A549 (cell line): Measurements from ENCODE around the gene CLDN14. TPM values are rescaled to one million over a fixed set of nuclear protein-coding genes. Genes with fewer than 3 reads are reported as not detected.
A peak's percentile ranks its signal among the peaks of the same experiment; 100 is the strongest.

Experiments
- ATAC-seq, 2 experiments: fragments of 200-7000 bp in 1 of 2; fragments of >200 bp in 1 of 2; cut with Nextera tagmentation in 1 of 2; cut with Tn5 transposase in 1 of 2; 3 replicates each; pipeline versions ENCODE4 v1.8.0 to v1.9.1; 2018 to 2020; ENCODE audit warnings: mild to moderate bottlenecking in 1 of 2, moderate library complexity in 1 of 2
- CTCF ChIA-PET: fragments of 300-600 bp; sonication (Branson Sonifier 250); formaldehyde crosslinking; extraction: SDS; loops from one replicate; lab custom pipeline; 2021; ENCODE audit warnings: antibody characterized with exemption, inconsistent platforms; lab: Yijun Ruan, JAX
- POLR2A ChIA-PET: fragments of 350-600 bp; formaldehyde crosslinking; extraction: SDS; loops from one replicate; lab custom pipeline; 2021; ENCODE audit warnings: antibody characterized with exemption, inconsistent platforms; lab: Yijun Ruan, JAX
- DNase-seq, 2 experiments: peaks; one replicate each; pipeline versions ENCODE4 v3.0.0 to v3.0.0-alpha.2; 2011 to 2016; ENCODE audit warnings: low read depth in 1 of 2, low spot score in 1 of 2
- FAIRE-seq: peaks from 2 replicates; lab custom pipeline; 2011; peaks lifted over from hg19 to GRCh38; lab: Jason Lieb, UNC
- H3K27ac ChIP-seq, 2 experiments: fragments of >200 bp; sonication (Bioruptor Twin); formaldehyde crosslinking; 3 replicates each; pipeline ENCODE4 v1.5.1; 2016 to 2017
- H3K4me1 ChIP-seq: fragments of >200 bp; sonication (Bioruptor Twin); formaldehyde crosslinking; 3 replicates; pipeline ENCODE4 v1.6.1; 2016
- H3K4me2 ChIP-seq: fragments of >200 bp; sonication (Bioruptor Twin); formaldehyde crosslinking; 3 replicates; pipeline ENCODE4 v1.6.1; 2016
- H3K4me3 ChIP-seq: fragments of >200 bp; sonication (Bioruptor Twin); formaldehyde crosslinking; 3 replicates; pipeline ENCODE4 v1.5.1; 2016
- H3K9me3 ChIP-seq: fragments of >200 bp; sonication (Bioruptor Twin); formaldehyde crosslinking; 3 replicates; pipeline ENCODE4 v1.6.1; 2016
- BHLHE40 ChIP-seq: IDR thresholded peaks from 2 replicates; pipeline ENCODE4 v1.6.1; 2012; ENCODE audit warnings: low read depth, low read length, inconsistent platforms
- CBX2 ChIP-seq: fragments of 200-600 bp; sonication (generic); IDR thresholded peaks from 2 replicates; pipeline ENCODE4 v1.6.1; 2016; ENCODE audit warnings: low read depth, mild to moderate bottlenecking, borderline replicate concordance
- CHD2 ChIP-seq: fragments of 150-350 bp; IDR thresholded peaks from 2 replicates; pipeline ENCODE4 v1.6.1; 2014; ENCODE audit warnings: low read length; ENCODE audit not compliant: partially characterized antibody
- EHF ChIP-seq: fragments of 250-450 bp; sonication (Bioruptor Pico); IDR thresholded peaks from 2 replicates; pipeline ENCODE4 v1.5.0; 2020; ENCODE audit warnings: mild to moderate bottlenecking
- GATA3 ChIP-seq: IDR thresholded peaks from 2 replicates; pipeline ENCODE4 v1.6.1; 2012; ENCODE audit warnings: borderline replicate concordance
- HOXB13 ChIP-seq: fragments of 250-450 bp; sonication (Bioruptor Pico); IDR thresholded peaks from 2 replicates; pipeline ENCODE4 v1.5.0; 2020; ENCODE audit warnings: low read depth, mild to moderate bottlenecking, moderate library complexity
- JUN ChIP-seq, 2 experiments: fragments of >200 bp; sonication (Bioruptor Twin); formaldehyde crosslinking; IDR thresholded peaks; 2 replicates in 1 of 2; 3 replicates in 1 of 2; pipeline ENCODE4 v1.6.1; 2016 to 2017
- JUNB ChIP-seq: fragments of >200 bp; sonication (Bioruptor Twin); formaldehyde crosslinking; IDR thresholded peaks from 2 replicates; pipeline ENCODE4 v1.6.1; 2016
- KDM1A ChIP-seq: fragments of 200-600 bp; sonication (generic); IDR thresholded peaks from 2 replicates; pipeline ENCODE4 v1.6.1; 2016; ENCODE audit warnings: low read depth, mild to moderate bottlenecking
- MAZ ChIP-seq: fragments of 150-350 bp; IDR thresholded peaks from 2 replicates; pipeline ENCODE4 v1.6.1; 2014; ENCODE audit warnings: antibody characterized with exemption, low read depth, low read length, borderline replicate concordance
- POLR2AphosphoS2 ChIP-seq: conservative IDR thresholded peaks from 2 replicates; pipeline ENCODE4 v1.6.1; 2012; ENCODE audit warnings: low read length, improper control_type of control experiment, inconsistent platforms
- RAD21 ChIP-seq, 2 experiments: fragments of >200 bp in 1 of 2; sonication (Bioruptor Twin) in 1 of 2; formaldehyde crosslinking in 1 of 2; IDR thresholded peaks in 1 of 2; conservative IDR thresholded peaks in 1 of 2; 2 replicates in 1 of 2; 3 replicates in 1 of 2; pipeline ENCODE4 v1.6.1; 2012 to 2018; ENCODE audit warnings: inconsistent platforms in 1 of 2
- RARB ChIP-seq: fragments of 250-450 bp; sonication (Bioruptor Pico); IDR thresholded peaks from 2 replicates; pipeline ENCODE4 v1.8.0; 2021; ENCODE audit warnings: mild to moderate bottlenecking, moderate library complexity
- RNF2 ChIP-seq: fragments of 200-600 bp; sonication (generic); IDR thresholded peaks from 2 replicates; pipeline ENCODE4 v1.6.1; 2016; ENCODE audit warnings: low read depth, mild to moderate bottlenecking, antibody characterized with exemption, moderate library complexity, borderline replicate concordance
- SMC3 ChIP-seq: fragments of >200 bp; sonication (Bioruptor Twin); formaldehyde crosslinking; IDR thresholded peaks from 3 replicates; pipeline ENCODE4 v1.6.1; 2018; ENCODE audit warnings: inconsistent platforms
- WGBS: methylation state at CpG from one replicate; pipeline ENCODE4 v1.1.6; 2017; ENCODE audit errors: missing lambda C conversion rate; 5-methylcytosine and 5-hydroxymethylcytosine counted together
- polyA plus RNA-seq, 4 experiments: library from polyadenylated mRNA; depleted of rRNA in 3 of 4; stranded (reverse); fragments of >200 nt; fragmentation: RNase III in 1 of 4; extraction: RNeasy Plus Mini Kit Qiagen cat#74134 plus additional on column Dnase treatment in 1 of 4; gene quantifications; 2 replicates in 3 of 4; 3 replicates in 1 of 4; pipeline ENCODE4 v1.2.3, GENCODE V29; 2011 to 2017
- TF ChIP-seq, protein P1 (sequence below): fragments of >200 bp; sonication (Bioruptor Twin); formaldehyde crosslinking; IDR thresholded peaks from 3 replicates; pipeline ENCODE4 v1.6.1; 2016
- TF ChIP-seq, protein P2 (sequence below): IDR thresholded peaks from 2 replicates; pipeline ENCODE4 v1.6.1; 2012
- TF ChIP-seq, protein P3 (sequence below): IDR thresholded peaks from 2 replicates; pipeline ENCODE4 v1.6.1; 2012; ENCODE audit warnings: low read depth, borderline replicate concordance
- TF ChIP-seq, protein P4 (sequence below): fragments of 250-450 bp; sonication (Bioruptor Pico); IDR thresholded peaks from 2 replicates; pipeline ENCODE4 v1.5.0; 2020; ENCODE audit warnings: low read depth, mild to moderate bottlenecking, moderate library complexity

The CLDN14 gene
- polyA plus RNA-seq, 2 of the 4 experiments (the other 2 are of a cell fraction): not detected

DNA sequence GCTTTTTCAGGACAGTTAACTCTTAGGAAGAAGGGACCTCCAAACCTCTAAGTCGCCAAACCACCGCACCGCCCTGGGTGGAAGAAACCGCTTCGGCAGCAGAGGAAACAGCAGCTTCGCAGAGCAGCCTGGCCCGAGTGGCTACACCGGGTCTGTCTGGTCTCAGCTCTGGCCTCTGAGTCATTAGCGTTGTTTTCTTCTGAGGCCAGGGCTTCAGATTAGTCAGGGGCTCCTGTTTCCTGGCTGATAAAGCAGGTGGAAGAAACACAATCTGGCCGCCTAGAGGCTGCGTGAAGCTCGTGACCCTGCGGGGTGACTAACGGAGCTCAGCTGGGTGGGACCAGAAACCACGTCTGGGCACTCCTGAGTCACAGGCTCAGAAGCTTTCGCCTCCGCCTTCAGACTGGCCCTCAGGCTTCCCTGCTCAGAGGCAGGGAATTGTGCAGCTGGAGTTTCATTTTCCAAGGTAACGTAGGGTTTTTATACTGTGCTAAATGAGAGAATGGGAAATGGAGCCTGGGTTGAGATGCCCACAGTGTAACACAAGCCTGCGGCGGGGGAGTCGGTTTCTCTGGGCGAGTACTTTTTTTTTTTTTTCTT is 49.9 kb downstream of the CLDN14 start (continued):
- TF ChIP-seq GATA3 (peak; percentile 58; the same call in 1 of the 2 replicates), RAD21 (conservative IDR thresholded peaks at IDR 0.05 in 1 of 2, IDR thresholded peaks at IDR 0.05 in 1 of 2) (peak; percentile 7 to 22; a peak in 1 of 5 replicates), BHLHE40 (no peak)
- TF ChIP-seq, protein P1, sequence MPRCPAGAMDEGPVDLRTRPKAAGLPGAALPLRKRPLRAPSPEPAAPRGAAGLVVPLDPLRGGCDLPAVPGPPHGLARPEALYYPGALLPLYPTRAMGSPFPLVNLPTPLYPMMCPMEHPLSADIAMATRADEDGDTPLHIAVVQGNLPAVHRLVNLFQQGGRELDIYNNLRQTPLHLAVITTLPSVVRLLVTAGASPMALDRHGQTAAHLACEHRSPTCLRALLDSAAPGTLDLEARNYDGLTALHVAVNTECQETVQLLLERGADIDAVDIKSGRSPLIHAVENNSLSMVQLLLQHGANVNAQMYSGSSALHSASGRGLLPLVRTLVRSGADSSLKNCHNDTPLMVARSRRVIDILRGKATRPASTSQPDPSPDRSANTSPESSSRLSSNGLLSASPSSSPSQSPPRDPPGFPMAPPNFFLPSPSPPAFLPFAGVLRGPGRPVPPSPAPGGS: peak; percentile 64; the same call in 1 of the 3 replicates
- TF ChIP-seq, protein P2, sequence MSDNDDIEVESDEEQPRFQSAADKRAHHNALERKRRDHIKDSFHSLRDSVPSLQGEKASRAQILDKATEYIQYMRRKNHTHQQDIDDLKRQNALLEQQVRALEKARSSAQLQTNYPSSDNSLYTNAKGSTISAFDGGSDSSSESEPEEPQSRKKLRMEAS: peak; percentile 54

DNA sequence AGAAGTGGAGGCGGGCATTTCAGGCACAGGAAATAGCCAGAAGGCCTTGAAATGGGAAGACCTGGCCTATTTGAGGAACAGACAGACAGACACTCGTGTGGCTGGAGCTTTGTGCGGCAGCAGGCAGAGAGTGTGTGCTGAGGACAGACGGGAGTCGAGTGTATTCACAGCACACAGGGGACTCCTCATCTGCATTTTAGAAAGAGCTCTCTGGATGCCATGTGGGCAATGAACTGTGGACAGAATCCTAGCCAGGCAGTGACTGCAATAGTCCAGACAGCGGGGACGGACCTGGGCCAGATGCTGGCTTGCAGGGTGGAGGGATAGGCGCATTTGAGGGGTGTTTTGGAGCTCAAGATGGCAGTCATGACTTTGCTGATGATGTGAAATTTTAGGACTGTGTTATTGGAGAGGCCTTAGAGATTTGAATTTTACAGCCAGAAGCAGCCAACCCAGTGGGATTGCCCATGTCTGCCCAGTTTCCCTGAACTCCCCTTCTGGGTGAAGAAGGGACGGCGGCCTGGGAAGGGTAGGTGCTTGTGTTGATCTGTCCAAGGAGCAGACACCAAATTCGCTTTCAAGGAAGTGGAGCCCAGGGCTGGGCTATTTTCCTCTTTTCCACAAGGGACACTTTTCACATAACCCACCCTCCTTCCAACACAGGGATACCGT is 51.0 kb downstream of the CLDN14 start:
- FAIRE-seq (no peak), ATAC-seq (peak in 1 of 2 experiments; percentile 10; a peak in 3 of 6 replicates), DNase-seq (no peak)
- POLR2A ChIA-PET: interaction anchor here (0.6 to 3.8 kb wide), 9 partner anchors 9 to 489 kb away, joined by 3 to 64 read pairs (median 6); partner anchors contain the start of genes CLDN14 and MORC3
- Histone ChIP-seq H3K4me2 (peak overlapping the region; percentile 95), H3K4me1 (peaks cover 38% of the 10 kb centered on the region), H3K27ac (peak overlapping the region; percentile 93 to 95), H3K9me3 (no peaks in the 10 kb centered on the region), H3K4me3 (peak overlapping the region; percentile 50)
- CTCF ChIA-PET: interaction anchor here (0.7 to 1.8 kb wide), 6 partner anchors 9 to 499 kb away, joined by 3 to 16 read pairs (median 3); no protein-coding TSS in a partner anchor
- WGBS: 83% methylated on average over 12 of the region's 12 CpGs
- TF ChIP-seq KDM1A (no peak), RARB (CRISPR knock-in tag) (no peak), EHF (CRISPR knock-in tag) (no peak), POLR2AphosphoS2 (no peak), HOXB13 (no peak), RNF2 (no peak)
- TF ChIP-seq, protein P3, sequence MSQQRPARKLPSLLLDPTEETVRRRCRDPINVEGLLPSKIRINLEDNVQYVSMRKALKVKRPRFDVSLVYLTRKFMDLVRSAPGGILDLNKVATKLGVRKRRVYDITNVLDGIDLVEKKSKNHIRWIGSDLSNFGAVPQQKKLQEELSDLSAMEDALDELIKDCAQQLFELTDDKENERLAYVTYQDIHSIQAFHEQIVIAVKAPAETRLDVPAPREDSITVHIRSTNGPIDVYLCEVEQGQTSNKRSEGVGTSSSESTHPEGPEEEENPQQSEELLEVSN: no peak

DNA sequence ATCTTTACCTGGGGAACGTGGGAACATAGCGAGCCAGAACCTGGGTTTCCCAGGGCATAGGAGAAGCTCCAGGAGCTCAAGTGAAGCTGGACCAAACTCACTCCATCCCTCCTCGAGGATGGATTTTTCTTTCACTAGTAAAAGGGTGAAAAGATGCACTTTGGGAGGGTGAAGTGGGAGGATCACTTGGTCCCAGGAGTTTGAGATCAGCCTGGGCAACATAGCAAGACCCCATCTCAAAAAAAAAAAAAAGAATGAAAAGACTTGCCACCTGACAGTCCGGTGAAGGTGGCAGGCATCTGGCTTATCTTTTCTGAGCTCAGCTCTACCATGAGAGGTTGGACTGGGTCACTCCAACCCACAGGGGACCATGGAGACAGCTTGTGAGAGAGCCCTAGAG is 52.4 kb downstream of the CLDN14 start:
- ChIA-PET POLR2A (interaction anchor here (0.7 to 3.8 kb wide), 2 partner anchors 11 to 51 kb away, joined by 4 to 64 read pairs; partner anchors contain the start of gene CLDN14), CTCF (interaction anchor here (0.6 to 1.1 kb wide), 2 partner anchors 12 to 26 kb away, joined by 4 read pairs; no protein-coding TSS in a partner anchor)
- Histone ChIP-seq H3K27ac (no peak overlapping the region), H3K4me2 (no peak overlapping the region), H3K4me1 (peaks cover 28% of the 10 kb centered on the region), H3K9me3 (no peaks in the 10 kb centered on the region), H3K4me3 (no peak overlapping the region)
- DNase-seq (no peak), ATAC-seq (no peak), FAIRE-seq (no peak)
- WGBS: 100% methylated on average over 4 of the region's 4 CpGs
- TF ChIP-seq GATA3 (no peak), CBX2 (no peak), RAD21 (conservative IDR thresholded peaks at IDR 0.05 in 1 of 2, IDR thresholded peaks at IDR 0.05 in 1 of 2) (no peak), JUN (IDR thresholded peaks at IDR 0.05) (no peak), MAZ (no peak)
- TF ChIP-seq, protein P2: no peak

DNA sequence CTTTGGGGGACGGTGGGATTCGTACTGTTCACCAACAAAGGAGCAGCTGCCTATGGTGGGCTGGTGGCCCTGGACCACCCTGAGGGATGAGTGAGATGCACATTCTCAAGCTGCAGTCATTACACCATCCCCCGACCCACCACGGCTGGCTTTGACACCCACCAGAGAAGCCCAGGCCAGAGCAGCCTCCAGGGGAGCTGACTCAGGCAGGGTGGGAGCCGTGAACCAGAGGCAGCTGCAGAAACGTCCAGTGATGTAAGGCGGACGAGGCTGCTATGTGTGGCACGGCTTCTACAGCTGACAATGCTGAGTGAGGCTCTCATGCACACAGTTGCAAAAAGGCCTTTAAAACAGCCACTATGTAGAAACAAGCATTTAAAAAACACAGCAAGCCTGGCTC is 54.6 kb downstream of the CLDN14 start:
- peak overlapping the region in 1 of 2 experiments; percentile 52; a peak in 1 of 6 replicates for H3K27ac ChIP-seq
- TF ChIP-seq SMC3: no peak
- no peak for TF ChIP-seq MAZ
- no peak for TF ChIP-seq EHF (CRISPR knock-in tag)
- TF ChIP-seq, protein P1: no peak
- TF ChIP-seq CHD2: no peak
- no peak for TF ChIP-seq RARB (CRISPR knock-in tag)
- no peak for TF ChIP-seq JUNB
- TF ChIP-seq, protein P4, sequence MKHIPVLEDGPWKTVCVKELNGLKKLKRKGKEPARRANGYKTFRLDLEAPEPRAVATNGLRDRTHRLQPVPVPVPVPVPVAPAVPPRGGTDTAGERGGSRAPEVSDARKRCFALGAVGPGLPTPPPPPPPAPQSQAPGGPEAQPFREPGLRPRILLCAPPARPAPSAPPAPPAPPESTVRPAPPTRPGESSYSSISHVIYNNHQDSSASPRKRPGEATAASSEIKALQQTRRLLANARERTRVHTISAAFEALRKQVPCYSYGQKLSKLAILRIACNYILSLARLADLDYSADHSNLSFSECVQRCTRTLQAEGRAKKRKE (CRISPR knock-in tag): no peak
- TF ChIP-seq JUN (IDR thresholded peaks at IDR 0.05): no peak
- TF ChIP-seq, protein P2: no peak
- TF ChIP-seq, all 56 proteins: peak for 0
- H3K4me2 ChIP-seq: no peak overlapping the region
- H3K4me3 ChIP-seq: no peak overlapping the region
- WGBS: 91% methylated on average over 7 of the region's 9 CpGs
- POLR2A ChIA-PET: no interaction called here
- no peak for FAIRE-seq
- ATAC-seq: no peak
- no peak for DNase-seq
- peaks cover 21% of the 10 kb centered on the region for H3K4me1 ChIP-seq
- no peaks in the 10 kb centered on the region for H3K9me3 ChIP-seq
- CTCF ChIA-PET: interaction anchor here (0.6 to 1.3 kb wide), 5 partner anchors 15 to 510 kb away, joined by 3 read pairs; no protein-coding TSS in a partner anchor
